ENCODE measurements around the gene OSBPL9.

Gene OSBPL9

DNA sequence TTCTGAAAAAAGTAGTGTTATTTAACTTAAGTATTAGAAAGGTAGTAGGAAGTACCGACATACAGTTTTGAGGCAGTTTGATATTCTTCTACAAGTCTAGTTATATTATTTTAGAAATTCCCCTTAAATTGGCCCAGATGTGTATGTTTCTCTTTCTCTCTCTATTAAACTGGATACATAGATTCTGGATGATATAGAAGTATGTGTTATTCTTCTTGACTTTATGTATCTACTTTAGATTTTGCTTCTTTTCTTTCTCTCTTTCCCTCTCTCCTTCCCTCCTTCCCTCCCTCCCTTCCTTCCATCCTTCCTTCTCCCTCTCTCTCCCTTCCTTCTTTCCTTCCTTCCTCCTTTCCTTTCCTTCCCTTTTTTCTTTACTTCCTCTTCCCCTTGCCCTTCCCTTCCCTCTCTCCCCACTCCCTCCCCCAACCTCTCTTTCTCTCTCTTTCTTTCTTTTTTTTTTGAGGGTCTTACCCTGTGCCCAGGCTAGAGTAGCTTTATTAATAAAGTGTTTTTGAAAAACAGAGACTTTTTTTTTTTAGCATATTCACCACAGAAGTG lies 124.3 kb downstream of the OSBPL9 start:
- no peak for DNase-seq

DNA sequence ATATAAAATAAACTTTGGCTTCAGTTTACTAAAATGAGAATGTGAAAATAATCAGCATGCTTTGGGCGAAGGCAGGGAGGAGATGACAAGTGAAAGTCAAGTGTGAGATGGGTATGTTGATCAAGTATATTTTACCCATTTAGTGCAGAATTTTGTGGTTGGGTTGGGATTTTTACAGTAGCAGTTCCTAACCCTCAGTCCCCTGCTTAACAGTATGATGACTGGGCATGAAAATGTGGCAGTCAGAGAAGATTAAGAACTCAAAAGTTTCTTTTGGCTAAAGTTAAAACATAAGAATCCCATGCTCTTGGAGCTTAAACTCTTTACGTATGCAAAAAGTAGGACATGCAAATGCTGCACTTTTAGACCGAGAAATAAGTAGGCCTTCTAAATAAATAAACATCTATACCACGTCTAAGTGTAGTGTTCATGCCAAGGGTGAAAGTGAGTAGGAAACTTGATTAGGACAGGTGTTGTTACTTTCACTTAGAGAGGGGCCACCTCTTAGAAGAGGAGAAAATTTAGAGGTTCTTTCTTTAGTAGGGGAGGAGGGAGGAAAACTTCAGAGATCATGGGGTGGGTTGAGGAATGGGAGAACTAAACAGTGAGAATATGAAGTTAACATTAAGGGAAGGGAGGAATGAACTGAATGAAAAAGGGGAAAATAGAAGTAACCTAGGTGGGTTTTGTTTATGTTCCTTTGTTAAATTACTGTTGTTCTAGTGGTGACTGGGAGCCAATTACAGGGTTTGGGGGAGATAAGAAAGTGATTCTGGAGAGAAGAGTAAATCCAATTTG lies 127.8 kb downstream of the OSBPL9 start:
- DNase-seq, result no peak

DNA sequence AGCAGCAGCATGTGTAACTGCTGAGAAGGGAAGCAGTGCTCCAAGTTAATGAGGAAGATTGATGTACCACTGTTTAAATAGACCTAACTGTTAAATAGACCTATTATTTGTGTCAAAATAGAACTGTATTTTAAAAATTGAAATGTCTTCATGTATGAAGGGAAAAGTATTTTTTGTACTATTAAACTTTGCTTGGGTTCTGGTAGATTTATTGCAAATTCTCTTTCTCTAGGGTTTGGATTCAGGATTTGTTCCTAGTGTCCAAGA lies 128.3 kb downstream of the OSBPL9 start:
- no peak for DNase-seq

GRCh38 chr1:51749151-51749550 lies 132.3 kb downstream of the OSBPL9 start:
- DNase-seq, result no peak

DNA sequence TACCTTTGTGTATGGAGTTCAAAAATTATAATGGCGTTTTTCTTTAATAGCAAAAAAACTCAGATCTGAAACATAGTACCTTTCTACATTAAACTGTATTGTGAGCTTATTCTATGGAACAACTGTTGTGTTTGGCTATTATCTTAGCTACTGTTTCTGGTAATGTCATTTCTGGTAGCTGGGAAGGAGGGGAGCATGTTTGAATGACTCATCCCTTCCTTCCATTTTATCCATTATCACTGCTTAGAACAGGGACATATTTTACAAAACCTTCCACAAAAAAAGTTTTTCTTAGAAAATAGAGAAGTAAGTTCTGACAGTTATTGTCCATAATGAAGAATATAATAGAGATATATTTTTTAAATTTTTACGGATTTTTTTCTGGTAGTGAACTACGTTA lies 133.3 kb downstream of the OSBPL9 start:
- DNase-seq, result no peak

DNA sequence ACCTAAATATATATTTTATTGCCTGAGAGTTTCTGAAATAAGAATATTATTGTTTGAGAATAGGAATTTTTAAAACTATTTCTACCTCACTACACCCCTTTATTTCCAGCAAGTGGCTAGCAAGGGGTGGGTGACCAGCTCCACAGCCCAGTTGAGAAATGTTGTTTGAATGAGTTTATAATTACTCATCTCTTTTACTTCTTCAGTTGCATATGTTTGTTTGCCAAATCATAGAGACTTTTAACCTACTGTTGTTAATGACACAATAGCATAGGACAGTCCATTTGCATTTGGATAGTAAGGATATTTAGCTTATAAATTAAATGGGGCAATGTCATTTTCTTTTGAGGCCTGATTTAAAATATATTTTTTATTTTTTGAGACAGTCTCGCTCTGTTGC lies 133.8 kb downstream of the OSBPL9 start:
- DNase-seq, result no peak

DNA sequence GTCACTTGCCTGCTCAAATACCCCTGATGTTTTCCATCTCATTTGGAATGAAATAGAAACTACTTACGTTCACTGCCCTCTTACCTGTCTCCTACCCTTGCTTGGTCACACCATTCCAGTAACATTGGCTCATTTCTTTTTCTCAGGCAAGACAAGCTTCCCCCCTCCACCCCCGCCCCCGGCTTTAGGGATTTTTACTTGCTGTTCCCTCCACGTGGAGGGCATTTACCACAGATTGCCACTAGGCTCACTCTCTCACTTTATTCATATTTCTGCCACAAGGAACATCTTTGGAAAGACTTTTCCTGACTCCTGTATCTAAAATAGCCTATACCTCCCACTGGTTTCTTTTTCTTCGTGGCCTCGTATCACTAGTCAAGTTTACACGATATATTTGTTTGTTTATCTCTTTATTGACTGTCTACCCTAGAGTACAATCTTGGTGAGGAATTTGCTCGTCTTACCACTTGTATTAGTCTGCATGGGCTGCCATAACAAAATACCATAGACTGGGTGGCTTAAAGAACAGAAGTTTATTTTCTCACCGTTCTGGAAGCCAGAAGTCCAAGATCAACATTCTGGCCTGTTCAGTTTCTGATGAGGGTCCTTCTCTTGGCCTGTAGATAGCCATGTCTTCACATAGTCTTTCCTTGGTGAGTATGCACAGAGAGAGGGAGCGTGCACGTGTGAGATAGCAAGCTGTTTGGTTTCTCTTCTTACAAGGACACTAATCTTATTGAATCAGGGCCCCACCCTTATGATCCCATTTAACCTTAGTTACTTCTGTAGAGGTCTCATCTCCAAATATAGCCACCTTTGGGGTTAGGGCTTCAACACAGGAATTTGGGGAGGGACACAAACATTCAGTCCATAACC lies 135.4 kb downstream of the OSBPL9 start:
- no peak for DNase-seq

DNA sequence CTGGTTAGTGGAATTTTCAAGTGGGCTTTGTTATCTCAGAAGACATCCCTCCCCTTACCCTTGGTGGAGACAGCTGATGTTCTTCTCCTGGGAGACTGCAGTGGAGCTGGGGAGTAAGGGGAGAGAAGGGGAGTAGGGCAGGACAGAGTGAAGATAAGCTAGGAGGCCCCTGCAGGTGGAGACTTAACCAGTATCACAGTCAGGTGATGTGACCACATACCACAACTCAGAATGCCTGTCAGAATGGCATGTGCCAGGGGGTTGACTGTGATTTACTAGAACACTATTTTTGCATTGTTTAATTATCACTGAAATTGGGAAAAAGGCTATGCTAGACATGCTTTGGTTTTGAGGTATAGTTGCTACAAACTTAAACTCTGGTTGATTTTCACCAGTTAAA lies 137.1 kb downstream of the OSBPL9 start:
- no peak for DNase-seq

DNA sequence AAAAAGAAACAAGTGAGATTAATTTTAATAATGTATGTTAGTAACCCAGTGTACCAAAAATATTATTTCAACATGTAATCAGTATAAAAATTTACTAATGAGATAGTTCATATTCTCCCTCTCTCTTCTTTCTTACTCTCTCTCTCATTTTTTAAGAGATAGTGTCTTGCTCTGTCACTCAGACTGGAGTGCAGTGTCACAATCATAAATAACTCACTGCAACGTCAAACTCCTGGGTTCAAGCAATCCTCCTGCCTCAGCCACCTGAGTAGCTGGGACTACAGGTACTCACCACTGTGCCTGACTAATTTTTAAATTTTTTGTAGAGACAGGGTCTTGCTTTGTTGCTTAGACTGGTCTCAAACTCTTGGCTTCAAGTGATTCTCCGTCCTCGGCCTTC lies 137.8 kb downstream of the OSBPL9 start:
- DNase-seq, result no peak

DNA sequence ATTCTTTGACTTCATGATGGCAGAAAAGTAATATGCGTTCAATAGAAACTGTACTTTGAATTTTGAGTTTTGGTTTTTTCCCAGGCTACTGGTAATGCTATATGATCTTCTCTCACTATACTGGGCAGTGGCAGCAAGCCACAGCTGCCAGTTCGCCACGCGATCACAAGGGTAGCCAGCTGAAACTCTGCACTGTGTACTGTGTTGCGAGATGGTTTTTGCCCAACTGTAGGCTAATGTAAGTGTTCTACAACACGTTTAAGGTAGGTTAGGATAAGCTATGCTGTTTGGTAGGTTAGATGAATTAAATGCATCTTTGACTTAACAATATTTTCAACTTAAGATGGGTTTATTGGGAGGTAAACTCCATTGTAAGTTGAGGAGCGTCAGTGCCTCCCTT lies 138.5 kb downstream of the OSBPL9 start:
- DNase-seq, result no peak

- DNase-seq, result no peak
Observed at GRCh38 chr1:51756290-51756689, 139.4 kb downstream of the OSBPL9 start.

DNA sequence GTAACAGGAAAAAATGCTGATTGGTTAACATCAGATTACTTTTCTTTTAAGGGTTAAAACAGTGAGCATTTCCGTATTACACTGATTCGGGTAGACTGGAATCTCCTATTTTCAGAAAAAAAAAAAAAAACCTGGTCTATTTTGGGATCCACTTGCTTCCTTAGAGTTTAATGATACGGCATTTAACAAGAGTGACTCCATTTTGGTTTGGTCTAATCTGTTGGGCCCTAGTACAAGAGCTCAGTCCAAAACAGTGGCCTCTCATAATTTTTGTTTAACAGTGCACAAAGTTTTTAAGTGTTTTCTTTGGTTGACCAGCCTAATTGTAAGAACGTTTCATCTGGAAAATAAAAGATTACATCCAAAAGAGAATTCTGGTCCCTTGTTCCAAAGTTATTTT lies 141.4 kb downstream of the OSBPL9 start:
- no peak for DNase-seq

GRCh38 chr1:51760872-51761271 lies 144.0 kb downstream of the OSBPL9 start:
- DNase-seq, result no peak

DNA sequence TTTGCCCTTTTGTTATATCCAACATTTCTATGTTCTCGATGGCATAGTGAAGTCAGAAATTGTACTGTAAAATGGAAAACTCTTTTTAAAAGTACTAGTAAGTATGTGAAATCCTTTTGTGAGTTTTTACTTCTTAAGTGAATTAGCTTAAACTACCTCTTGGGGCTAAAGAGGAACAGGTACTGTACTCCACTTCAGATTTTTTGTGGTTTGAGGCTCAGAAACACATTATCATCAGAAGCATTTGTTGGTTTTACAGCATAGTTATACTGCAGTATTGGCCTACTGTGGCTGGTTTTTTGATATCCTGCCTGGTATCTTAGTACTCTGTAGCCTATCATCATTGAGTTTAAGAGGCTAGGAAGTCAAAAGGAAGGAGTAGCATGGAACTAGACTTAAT lies 144.5 kb downstream of the OSBPL9 start:
- no peak for DNase-seq

DNA sequence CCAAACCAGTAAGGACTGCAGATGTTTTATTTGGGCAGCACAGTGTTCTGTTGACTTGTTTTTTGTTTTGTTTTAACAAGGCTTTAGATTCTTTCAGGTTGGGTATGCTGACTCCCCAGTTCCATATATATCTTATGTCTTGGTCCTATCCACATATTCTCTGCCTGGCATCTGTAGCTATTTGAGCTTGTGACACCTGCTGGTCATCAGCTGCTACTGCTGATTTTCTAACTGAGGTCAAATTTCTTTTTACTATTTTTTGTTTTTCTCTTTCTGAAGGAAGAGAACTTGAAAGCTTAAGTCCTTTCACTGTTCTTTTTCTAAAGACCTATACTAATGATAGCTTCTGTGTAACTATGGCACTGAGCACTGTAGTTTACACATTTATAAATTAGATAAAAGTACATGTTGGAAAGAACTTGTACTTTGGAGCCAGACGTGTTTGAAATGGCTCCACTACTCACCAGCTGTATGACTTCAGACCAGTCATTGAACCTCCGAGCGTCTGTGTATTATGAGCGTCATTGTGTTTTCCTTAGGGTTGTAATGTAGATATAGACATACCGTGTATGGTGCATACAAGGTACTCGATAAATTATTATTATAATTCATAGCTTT lies 152.2 kb downstream of the OSBPL9 start:
- no peak for DNase-seq

- DNase-seq, result no peak
Observed at GRCh38 chr1:51776408-51776807, 159.5 kb downstream of the OSBPL9 start.

DNA sequence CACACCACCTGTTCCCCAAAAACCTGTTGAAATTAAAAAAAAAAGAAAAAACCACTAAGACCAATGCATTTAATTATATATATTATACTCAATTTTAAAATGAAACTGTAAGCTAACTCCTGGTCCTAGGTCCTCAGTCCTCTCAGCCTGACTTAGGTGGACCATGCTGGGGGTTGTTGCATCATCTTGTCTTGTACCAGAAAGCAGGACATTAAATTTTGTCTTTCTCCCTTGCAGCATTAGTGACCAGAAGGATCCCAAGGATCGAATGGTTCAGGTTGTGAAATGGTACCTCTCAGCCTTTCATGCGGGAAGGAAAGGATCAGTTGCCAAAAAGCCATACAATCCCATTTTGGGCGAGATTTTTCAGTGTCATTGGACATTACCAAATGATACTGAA lies 164.0 kb downstream of the OSBPL9 start:
- no peak for DNase-seq

GRCh38 chr1:51784997-51785421 lies 168.1 kb downstream of the OSBPL9 start:
- no peak for DNase-seq

- no peak for DNase-seq
Observed at GRCh38 chr1:51788938-51789337, 172.0 kb downstream of the OSBPL9 start.

DNA sequence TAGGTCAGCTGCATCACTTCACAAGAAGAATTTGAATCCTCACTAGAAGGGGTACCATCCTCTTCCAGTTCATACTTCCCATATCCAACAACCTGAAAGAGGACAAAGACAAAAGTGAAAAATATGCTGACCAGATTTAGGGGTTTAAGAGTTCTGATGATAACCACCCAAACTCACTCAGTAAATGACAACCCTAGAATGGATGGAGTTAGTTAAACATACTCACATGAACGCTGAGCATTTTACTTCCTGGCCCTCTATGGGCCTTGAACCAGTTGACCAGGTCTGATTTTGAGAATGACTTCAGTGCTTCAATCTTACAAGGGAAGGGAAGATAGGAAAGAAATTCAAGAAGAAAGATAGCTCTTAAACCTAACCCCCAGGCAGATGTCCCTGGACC lies 172.4 kb downstream of the OSBPL9 start:
- DNase-seq, result no peak

GRCh38 chr1:51790385-51790784 lies 173.5 kb downstream of the OSBPL9 start:
- DNase-seq, result no peak

DNA sequence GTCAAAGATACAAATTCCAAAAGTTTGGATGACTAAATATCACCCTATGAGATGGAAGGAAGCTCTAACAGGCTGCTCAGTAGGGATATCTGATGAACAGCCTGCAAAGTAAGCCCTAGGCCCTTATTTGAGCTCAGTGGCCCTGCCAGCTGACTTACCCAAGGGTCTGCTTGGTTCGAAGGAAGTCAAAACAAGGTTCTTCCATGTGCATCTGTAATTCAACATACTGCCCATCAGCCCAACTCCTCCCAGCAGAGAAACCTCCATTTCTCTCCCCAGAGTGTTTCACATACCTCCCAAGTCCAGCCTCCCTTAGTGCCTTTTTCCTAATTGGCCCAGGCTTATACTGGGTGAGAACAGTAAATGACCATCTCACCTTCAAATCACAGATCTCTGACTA lies 175.0 kb downstream of the OSBPL9 start:
- DNase-seq, result no peak

GRCh38 chr1:51792864-51793263 lies 176.0 kb downstream of the OSBPL9 start:
- no peak for DNase-seq

- no peak for DNase-seq
Observed at GRCh38 chr1:51794260-51794659, 177.4 kb downstream of the OSBPL9 start.
